ENCODE data around the gene KIAA1328.
"Not testable (repeated sequence)": the region's sequence is repeated elsewhere in the genome, so short reads cannot be mapped to it uniquely, and the experiment has no call there.

The KIAA1328 gene

DNA sequence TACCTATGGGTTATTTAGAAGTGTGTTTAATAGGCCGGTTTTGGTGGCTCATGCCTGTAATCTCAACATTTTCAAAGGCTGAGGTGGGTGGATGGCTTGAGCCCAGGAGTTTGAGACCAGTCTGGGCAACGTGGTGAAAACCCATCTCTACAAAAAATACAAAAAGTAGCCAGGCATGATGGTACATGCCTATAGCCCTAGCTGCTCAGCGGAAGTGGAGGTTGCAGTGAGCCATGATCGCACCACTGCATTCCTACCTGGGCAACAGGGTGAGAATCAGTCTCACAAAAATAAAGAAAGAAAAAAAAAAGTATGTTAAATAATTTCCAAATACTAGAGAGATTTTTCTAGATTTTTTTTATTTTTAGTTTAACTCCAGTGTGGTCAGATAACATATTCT lies 316.0 kb downstream of the KIAA1328 start:
- no peak for DNase-seq (ENCODE audit: low read depth)

DNA sequence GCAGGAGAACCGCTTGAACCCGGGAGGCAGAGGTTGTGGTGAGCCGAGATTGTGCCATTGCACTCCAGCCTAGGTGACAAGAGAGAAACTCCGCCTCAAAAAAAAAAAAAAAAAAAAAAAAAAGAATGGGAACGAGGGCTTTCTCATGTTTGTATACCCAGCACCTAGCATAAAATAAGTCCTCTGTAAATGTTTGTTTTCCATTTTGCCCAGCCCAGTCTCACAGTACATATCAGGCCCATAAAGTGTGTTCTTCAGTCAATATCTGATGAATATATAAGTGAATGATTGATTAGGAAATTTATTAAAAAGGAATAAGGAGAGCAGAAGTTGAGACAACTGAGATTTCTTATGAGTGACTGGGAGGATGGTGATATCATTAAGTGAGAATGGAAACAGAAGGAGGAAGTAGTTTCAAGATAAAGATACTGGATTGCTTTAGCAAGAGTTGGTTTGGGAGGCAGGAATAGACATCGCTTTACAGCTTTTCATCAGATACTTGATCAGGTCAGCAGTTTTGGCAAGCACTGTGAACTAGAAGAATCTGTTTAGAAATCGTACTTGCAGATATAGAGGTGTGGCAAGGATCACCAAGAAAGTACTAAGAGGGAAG lies 327.5 kb downstream of the KIAA1328 start:
- no peak for DNase-seq (ENCODE audit: low read depth)

DNA sequence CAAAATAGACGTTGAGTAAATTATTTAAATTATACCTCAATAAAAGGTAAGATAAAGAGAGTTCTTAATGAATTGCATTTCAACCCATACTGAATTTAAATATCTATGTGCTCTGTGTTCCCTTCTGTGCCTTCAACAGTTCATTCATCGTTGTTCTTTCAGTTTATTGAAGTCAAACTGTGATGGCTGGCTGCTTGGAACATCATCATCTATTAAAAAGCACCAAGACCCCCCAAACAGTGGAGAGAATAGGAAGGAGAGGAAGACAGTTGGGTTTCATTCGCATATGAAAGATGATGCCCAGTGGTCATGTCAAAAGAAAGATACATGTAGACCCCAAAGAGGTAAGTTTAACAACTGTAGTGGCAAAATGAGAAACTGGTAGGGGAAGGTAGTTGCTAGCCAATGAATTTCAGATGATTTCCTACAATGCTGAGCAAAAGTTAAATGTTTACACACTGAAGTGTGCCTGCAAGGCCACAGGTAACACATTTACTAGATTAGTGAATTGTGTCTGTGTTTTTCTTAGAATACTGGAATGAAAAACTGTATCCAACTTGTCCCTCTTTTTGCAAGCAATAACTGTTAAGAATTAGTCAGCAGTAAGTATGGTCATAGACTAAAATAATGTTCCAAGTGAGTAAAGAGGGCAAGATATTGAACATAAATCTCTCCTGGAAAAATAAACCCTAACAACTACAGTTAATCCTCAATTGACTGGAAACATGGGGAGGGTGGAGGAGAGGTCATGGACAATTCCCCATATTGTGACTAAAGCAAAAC lies 331.3 kb downstream of the KIAA1328 start:
- no peak for DNase-seq (ENCODE audit: low read depth)

DNA sequence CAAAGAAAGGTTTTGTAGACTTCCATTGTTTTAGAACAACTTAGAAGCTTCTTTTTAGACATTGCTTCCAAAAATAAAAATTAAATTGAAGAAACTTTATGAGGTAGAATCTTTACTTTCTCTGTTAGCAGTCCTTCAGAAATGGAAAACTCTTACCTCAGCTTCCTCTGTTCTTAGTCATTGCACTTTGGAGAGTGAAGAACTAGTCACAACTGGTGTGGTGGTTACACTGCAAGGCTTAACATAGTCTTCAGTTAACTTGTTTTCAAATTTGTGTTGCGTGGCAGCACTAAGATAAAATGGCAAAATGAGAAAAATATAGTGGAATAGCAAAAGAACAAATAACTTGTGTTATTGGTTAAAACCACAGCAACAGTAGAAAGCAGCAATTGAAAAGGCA lies 332.6 kb downstream of the KIAA1328 start:
- DNase-seq (ENCODE audit: low read depth) = no peak

DNA sequence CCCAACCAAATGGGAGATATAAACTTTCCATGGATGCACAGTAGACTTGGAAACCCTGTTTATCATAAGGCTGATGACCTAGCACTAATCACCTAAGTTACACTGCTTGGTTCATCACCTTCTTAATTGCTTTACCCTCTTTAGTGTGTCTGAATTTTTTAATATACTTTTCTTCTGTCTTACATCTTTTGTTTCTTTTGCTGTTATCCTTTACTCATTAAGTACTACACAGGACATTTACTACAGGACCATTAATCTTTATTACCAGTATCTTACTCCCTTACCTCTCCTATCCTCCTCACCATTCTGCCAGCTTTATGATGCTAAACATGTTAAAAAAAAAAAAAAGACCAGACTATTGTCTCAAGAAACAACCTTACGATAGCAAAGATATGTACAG lies 333.6 kb downstream of the KIAA1328 start:
- DNase-seq (ENCODE audit: low read depth) = no peak

DNA sequence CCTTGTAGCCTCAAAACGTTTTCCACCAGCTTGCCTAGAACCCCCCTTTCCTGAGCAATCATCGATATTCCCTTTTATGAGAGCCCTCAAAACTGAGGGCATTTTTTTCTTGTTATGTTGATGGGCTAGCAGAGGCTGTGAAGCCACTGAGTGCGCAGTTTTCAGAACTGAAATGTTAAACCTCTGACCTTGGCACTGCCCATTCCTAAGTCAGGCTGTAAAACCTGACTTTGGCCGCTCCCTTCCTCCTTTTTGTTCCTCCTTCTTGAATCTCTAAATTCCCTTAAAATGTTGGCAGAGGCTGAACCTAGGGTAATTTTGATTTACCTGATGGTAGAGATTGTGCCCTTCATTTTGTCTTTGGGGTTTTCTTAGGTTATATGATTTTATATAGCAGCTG lies 334.2 kb downstream of the KIAA1328 start:
- no peak for DNase-seq (ENCODE audit: low read depth)

DNA sequence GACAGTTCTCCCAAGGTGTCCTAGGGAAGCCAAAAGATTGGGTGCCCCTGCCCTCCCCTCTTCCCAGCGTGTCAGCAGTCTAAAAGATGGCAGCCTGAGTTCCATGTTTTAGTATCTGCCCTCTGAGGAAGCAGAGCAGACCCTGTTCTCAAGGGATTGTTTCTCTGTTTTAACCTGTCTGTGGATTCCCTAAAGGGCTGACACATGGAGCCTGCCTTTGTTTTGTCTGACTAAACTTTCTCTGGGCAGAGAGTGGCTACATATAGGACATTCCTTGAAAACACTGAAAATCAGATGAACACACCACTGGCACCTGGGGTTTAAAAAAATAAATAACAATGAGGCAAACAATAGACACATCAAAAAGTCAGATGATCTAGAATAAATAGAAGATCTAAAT lies 337.6 kb downstream of the KIAA1328 start:
- DNase-seq (ENCODE audit: low read depth) = no peak

DNA sequence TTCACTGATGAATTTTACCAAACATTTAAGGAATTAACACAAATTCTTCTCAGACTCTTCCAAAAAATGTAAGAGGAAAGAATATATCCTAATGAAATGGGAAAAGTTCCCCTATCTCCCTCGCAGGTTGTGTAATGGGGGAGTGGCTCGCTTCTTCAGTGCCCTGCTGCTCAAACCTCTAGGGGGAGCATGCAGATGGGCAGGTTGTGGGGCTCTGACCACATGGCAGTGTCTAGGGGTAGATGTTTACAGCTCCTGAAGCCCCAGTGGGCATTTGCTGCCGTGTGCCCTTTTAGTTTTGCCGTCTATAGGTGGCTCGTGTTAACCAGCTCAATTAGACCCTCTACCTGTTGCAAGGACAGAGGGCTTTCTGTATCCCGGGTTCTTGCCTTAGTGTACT lies 338.0 kb downstream of the KIAA1328 start:
- not testable (repeated sequence) for DNase-seq (ENCODE audit: low read depth)

DNA sequence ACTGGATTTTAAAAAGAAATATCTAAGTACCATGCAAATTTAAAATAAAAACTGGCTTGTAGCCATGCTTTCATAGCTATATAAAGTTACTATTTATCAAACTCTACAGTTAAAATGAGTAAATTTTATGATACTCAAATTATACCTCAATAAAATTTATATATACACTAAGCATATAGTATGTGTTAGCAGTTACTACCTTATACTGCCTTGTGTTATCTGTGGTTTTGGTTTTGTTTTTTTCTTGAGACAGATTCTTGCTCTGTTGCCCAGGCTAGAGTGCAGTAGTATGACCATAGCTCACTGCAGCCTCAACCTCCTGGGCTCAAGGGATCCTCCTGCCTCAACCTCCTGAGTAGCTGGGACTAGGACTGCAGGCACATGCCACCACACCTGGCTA lies 342.1 kb downstream of the KIAA1328 start:
- DNase-seq (ENCODE audit: low read depth) = no peak

DNA sequence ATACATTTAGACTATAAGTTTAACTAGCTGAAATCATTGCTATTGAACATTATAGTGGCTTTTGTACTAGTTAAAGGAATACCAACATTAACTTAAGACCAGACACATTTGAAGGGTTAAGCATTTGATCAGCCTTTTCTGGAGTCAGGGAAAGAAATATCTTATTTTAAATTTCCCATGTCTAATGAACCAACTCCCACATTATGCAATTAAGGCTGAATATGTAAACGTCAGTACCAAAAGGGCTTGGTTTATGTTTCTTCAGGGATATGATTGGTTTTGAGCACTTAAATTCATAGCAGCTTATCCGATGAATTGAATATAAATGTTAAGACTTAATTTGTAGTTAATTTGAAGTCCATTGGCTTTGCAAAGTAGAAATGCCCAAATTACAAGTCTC lies 344.5 kb downstream of the KIAA1328 start:
- DNase-seq (ENCODE audit: low read depth) = no peak

DNA sequence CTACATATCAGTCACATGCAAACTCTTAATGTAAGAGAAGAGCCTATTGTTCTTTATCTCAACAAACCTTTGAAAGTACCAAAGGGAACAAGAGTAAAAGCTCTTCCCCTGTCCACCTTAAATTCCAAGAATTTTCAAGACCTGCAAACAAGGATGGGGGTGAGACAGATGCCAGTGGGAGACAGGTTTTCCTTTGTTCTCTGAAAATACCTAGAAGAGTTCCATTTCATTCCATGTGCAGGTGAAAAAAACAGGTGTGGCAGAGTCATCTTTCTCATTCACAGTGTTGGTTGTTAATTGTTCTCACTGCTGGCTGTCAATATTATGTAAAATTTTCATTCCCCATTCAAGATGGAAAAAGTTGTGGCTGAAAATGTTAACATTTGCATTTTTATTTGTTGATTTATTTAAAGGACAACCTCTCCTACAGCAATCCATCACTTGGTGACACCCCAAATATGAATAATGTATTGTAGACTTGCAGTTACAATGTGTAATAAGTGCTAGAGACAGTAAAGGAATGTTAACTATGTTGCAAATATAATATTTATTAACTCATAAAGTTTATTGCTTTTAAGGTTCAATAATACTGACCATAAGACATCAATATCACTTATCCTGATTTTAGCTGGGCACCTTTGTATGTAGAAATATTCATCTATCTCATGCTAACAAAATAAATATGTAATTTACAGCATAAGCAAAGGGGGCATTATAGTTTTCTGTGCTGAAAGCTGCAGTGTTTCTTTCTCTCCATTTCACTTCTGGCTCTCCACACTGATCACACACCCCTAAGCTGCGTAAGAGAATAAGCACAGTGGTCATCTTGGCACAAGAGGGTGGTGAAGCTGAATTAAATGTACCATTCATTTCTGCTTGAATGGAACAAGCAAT lies 347.0 kb downstream of the KIAA1328 start:
- no peak for DNase-seq (ENCODE audit: low read depth)

DNA sequence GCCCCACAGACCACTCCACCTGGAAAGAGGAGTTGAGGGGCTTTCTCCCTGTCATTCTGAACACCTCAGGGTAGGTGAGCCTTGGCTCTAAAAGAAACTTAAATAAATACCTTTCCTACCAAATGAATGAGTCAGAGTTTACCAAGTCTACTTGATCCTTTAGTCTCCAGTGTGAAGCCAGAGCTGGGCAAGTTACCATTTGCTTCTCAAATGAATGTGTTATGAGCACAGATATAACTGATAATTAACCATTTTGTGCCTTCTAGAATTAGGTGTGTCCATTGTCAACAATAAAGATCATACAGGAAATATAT lies 347.7 kb downstream of the KIAA1328 start:
- no peak for DNase-seq (ENCODE audit: low read depth)

DNA sequence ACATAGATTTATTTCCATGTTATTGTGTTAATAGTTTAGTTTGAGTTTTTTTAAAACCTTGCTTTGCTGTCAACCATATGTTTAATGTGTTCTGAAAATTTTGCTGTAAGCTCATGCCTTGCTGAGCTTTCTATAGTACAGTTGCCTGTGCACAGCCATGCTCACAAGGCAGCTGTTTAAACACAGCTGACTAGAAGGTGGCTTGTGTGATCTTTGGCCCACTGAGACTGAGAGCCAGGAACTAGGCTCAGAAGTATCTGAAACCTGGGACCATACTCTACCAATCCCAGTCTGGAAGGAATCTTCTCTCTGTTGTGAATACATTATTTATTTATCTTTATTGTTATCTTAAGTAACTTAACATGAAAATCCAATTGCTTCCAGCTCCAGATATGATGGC lies 350.5 kb downstream of the KIAA1328 start:
- no peak for DNase-seq (ENCODE audit: low read depth)

DNA sequence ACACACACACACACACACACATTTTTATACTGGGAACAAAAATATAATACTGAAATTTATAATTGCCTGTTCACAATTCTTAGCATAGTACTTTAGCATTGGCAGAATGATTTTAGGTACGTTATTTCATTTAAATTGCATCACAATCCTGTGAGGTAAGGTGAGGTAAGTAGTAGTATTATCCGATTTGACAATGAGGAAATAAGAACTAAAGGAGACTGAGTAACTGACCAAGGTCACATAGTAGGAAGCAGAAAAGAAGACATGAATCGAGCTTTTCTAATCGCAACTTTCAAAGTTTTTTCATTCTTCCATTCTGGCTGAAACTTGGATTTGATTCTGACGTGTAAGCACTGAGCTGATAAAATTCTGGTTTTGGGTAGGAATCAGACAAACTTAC lies 351.2 kb downstream of the KIAA1328 start:
- DNase-seq (ENCODE audit: low read depth) = no peak

DNA sequence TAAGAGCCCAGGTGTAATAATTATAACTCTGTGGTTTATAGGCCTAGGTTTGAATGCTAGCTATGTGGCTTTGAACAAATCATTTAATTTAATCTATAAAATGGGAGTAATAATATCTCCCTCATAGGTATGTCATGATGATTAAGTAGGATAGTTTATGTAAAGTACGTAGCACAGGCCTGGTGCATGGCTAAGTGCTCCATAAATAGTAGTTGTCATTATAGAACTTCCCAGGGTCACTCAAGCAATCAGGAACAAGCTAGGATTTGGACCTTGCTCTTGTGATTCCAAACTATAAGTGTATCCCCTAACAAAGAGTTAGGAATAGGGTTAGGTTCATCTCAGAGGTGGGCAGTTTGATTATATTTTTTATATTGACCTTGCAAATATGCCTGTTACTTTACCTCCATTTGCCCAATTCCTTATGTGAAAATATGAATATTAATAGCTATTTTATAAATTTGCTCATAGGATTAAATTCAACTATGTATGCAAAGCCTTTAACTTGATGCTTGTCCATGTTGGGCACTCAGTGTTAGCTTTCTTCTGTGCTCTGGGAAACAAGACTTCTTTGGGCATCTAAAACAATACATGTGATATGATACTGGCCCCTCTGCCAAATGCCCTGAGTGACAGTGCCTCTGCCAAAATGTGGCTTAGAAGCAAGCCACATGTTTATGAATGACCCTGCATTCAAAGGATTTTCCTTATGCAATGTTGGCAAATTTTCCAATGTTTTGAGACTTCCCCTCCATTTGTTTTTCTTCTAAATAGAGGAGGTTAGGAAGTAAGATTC lies 353.6 kb downstream of the KIAA1328 start:
- no peak for DNase-seq (ENCODE audit: low read depth)

DNA sequence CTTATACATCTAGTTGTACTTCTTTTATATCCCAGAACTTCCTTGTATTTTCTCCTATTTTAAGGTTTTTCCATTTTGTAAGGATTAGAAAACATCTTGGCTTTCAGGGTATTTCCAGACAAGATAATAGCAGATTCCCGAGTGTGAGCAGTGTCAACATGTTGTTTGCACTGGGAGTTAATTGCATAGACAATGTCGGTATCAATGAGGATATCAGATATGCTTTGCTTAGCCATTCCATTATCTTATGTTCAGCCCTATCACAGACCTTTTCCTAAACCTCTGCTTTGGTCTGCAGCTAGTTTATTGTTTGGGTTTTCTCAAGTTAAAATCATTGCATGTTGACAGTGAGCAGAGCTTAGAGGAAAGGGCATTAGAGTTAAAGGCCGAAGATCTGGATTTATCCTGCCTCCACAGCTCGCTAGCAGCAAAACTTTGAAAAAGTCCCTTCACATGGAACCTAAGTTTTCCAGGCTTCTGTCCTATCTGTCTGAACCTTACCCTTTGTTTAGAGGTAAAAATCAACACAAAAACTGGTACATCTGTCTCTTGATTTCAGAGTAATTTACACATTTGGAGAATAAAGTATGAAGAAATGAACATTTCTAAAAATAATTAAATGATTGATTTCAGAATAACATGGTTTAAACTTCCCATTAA lies 355.4 kb downstream of the KIAA1328 start:
- DNase-seq (ENCODE audit: low read depth) = no peak

DNA sequence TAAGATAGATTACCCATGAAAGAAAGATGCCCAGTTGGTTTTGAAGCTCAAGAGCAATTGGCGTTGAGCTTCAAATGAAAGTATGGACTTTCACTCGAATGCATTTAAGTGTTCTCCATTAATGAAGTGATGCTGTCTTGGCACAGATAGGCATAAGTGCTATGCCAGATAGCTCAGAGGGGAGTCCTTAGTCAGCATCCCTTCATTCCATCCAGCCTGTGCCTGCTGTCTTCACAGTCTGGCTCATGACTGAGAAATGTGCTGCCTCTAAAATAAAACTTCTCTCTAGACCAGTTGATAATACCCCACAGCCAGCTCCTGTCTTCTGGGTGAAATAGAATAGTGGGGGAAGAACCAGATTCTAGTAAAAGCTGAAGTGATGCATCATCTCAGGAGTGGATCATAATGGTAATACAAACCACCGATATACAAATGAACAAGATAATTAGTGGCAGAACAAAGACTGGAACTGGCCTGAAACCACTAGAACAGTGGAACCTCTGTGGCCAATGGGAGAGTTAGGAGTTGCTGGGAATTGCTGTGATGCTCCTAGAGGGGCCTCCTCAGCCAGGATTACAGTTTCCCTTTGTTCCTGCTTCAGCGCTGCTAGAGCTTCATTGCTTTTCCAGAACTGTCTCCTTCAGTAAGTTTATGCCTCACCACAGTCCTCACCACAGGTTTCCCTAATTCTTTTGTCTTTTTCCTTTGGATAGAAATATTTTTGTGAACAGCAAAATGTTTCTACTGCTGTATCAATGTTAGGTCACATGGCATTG lies 359.3 kb downstream of the KIAA1328 start:
- DNase-seq (ENCODE audit: low read depth) = no peak

DNA sequence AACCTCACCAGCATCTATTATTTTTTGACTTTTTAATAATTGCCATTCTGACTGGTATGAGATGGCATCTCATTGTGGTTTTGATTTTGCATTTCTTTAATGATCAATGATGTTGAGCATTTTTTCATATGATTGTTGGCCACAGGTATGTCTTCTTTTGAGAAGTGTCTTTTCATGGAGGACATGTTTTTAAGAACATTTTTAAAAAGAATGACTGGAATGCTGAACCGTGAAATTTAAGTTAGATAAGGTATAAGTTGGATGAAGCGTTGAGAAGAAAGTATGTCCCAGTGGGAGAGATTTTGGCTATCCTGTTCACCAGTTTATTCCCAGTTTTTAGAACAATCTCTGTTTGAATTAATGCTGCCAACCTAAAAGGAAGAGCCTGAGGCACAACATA lies 370.8 kb downstream of the KIAA1328 start:
- no peak for DNase-seq (ENCODE audit: low read depth)

DNA sequence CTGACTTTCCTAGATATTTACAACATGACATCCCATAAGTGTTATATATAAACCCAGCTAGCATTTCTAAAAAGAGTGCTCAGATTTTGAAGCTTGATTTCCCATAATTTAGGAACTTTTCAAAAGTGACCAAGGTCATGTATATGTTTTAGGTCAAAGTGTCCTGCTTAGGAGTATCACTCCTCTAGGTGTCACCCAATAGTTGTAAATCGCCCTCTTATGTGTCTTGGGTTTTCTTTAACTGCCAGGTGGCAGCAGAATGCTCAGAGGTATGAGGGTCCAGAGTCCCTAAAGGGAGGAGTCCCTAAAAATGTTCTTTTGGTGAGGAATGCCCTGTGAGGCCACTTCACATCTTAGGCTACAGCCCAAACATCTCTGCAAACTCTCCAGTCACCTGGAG lies 378.4 kb downstream of the KIAA1328 start:
- DNase-seq (ENCODE audit: low read depth) = no peak

DNA sequence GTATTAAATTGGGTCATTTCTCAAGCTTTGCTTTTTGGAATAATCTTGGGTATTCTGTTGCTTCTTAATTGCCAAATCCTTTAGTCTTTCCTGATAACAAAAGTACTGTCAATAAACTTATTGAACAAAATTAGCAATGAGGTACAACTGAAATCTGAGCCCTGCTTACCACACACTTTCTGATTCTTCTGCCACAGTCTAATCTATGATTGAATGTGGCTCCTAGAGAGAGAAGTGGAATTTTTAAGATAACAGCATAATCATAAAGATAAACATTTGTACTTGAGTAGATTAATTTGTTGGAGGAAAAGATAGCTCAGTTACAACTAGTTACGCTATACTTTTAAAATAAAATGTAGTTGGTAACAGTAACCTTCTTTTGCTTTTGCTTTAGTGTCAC lies 381.9 kb downstream of the KIAA1328 start:
- DNase-seq (ENCODE audit: low read depth) = no peak

DNA sequence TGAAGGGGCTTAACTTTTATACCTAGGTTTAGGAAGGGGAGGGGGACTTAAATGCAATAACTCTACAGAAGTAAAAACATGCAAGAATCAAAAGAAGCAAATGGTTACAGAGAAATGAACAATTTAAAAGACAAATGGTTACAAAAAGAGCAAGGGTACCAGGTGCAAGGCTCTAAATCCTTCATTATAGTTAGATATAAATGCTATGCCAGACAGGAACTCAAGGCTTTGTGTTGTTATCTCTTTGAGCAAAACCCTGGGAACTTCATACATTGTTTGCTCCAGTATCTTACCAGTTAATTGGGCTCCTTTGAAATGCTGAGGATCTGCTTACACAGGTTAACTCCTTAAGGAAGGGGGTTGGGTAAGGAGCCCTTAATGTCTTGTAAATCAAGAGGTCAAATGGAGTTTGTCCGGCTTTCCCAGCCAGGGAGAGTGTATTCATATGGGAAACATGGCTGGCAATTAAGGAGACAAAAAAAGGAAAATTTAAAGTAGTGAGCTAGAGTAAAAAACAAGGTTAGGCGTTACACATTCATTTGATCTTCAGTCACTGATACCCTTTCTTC lies 389.2 kb downstream of the KIAA1328 start:
- DNase-seq (ENCODE audit: low read depth) = no peak

Data from CMK (cell line).